CD14-positive monocyte (primary cell): ENCODE measurements around the gene KANK2. TPM values are rescaled to one million over a fixed set of nuclear protein-coding genes. Genes with fewer than 3 reads are reported as not detected.

ENCODE experiments used
- DNase-seq, 3 donors: peaks; one replicate each; pipeline ENCODE4 v3.0.0-alpha.2; 2011 to 2022
- H2AFZ ChIP-seq: 2 replicates; pipeline ENCODE4 v1.6.0; 2012; ENCODE audit warnings: mild to moderate bottlenecking, low read depth, low read length, inconsistent platforms; ENCODE audit not compliant: insufficient read depth, poor library complexity, severe bottlenecking
- H3K27ac ChIP-seq, 2 donors: 1 replicate in 1 of 2; 2 replicates in 1 of 2; pipeline ENCODE4 v1.5.1; 2012 to 2013; ENCODE audit warnings: low read length in 2 of 2, control low read depth in 1 of 2, inconsistent platforms in 1 of 2, low read depth in 1 of 2, mild to moderate bottlenecking in 1 of 2
- H3K27me3 ChIP-seq, 2 donors: one replicate each; pipeline versions ENCODE4 v1.6.0 to v1.6.1; 2011 to 2013; ENCODE audit warnings: low read length in 2 of 2; ENCODE audit not compliant: control insufficient read depth in 2 of 2, insufficient read depth in 2 of 2
- H3K36me3 ChIP-seq, 2 donors: replicated peaks in 1 of 2; 1 replicate in 1 of 2; 2 replicates in 1 of 2; pipeline versions ENCODE4 v1.5.1 to v1.6.1; 2012 to 2013; ENCODE audit warnings: low read length in 2 of 2, control low read depth in 1 of 2, inconsistent platforms in 1 of 2, mild to moderate bottlenecking in 1 of 2; ENCODE audit not compliant: insufficient read depth in 2 of 2, control insufficient read depth in 1 of 2
- H3K4me1 ChIP-seq, 2 donors: 1 replicate in 1 of 2; 2 replicates in 1 of 2; pipeline versions ENCODE4 v1.5.1 to v1.6.1; 2012 to 2013; ENCODE audit warnings: low read length in 2 of 2, control low read depth in 1 of 2, inconsistent platforms in 1 of 2, mild to moderate bottlenecking in 1 of 2, moderate library complexity in 1 of 2; ENCODE audit not compliant: insufficient read depth in 2 of 2, control insufficient read depth in 1 of 2
- H3K4me2 ChIP-seq: replicated peaks from 2 replicates; pipeline ENCODE3; 2012; ENCODE audit warnings: low read length, moderate library complexity, mild to moderate bottlenecking; ENCODE audit not compliant: poor library complexity, severe bottlenecking; ENCODE audit errors: extremely low read depth
- H3K4me3 ChIP-seq, 3 experiments: fragments of 200-600 bp in 1 of 3; sonication (generic) in 1 of 3; replicated peaks in 1 of 3; 1 replicate in 2 of 3; 2 replicates in 1 of 3; pipeline ENCODE4 v1.5.1; 2011 to 2013; ENCODE audit warnings: low read length in 3 of 3, mild to moderate bottlenecking in 3 of 3, control low read depth in 2 of 3, low read depth in 2 of 3, inconsistent platforms in 1 of 3, moderate library complexity in 1 of 3
- H3K79me2 ChIP-seq: 2 replicates; pipeline ENCODE4 v1.6.0; 2012; ENCODE audit warnings: mild to moderate bottlenecking, control low read depth, inconsistent platforms, low read length, moderate library complexity; ENCODE audit not compliant: insufficient read depth
- H3K9ac ChIP-seq: 2 replicates; pipeline ENCODE4 v1.6.0; 2017; ENCODE audit warnings: low read length, mild to moderate bottlenecking; ENCODE audit not compliant: insufficient read depth, poor library complexity, severe bottlenecking
- H3K9me3 ChIP-seq, 2 donors: replicated peaks in 1 of 2; 1 replicate in 1 of 2; 2 replicates in 1 of 2; pipeline versions ENCODE4 v1.5.1 to v1.6.1; 2012 to 2013; ENCODE audit warnings: low read length in 2 of 2, control low read depth in 1 of 2; ENCODE audit not compliant: control insufficient read depth in 1 of 2, insufficient read depth in 1 of 2
- H4K20me1 ChIP-seq: 2 replicates; pipeline ENCODE4 v1.6.0; 2012; ENCODE audit warnings: mild to moderate bottlenecking, low read length, control low read depth, moderate library complexity; ENCODE audit not compliant: insufficient read depth
- H3K27ac Mint-ChIP-seq, 7 donors: one replicate each; pipeline ENCODE4 v1.8.0; 2020; ENCODE audit warnings: mild to moderate bottlenecking in 7 of 7, mixed read lengths in 7 of 7, moderate library complexity in 6 of 7, inconsistent platforms in 2 of 7
- H3K27me3 Mint-ChIP-seq, 3 donors: one replicate each; pipeline ENCODE4 v1.8.0; 2021 to 2022; ENCODE audit warnings: low read depth in 3 of 3, mild to moderate bottlenecking in 3 of 3, mixed read lengths in 3 of 3, moderate library complexity in 3 of 3, inconsistent platforms in 1 of 3
- H3K36me3 Mint-ChIP-seq, 2 donors: one replicate each; pipeline ENCODE4 v1.8.0; 2020; ENCODE audit warnings: mixed read lengths in 2 of 2, inconsistent platforms in 1 of 2, mild to moderate bottlenecking in 1 of 2
- H3K4me1 Mint-ChIP-seq: one replicate; pipeline ENCODE4 v1.8.0; 2020; ENCODE audit warnings: mild to moderate bottlenecking, mixed read lengths
- H3K4me3 Mint-ChIP-seq, 2 donors: one replicate each; pipeline ENCODE4 v1.8.0; 2020; ENCODE audit warnings: mild to moderate bottlenecking in 2 of 2, mixed read lengths in 2 of 2, moderate library complexity in 1 of 2
- H3K9me3 Mint-ChIP-seq, 7 donors: one replicate each; pipeline ENCODE4 v1.8.0; 2020 to 2022; ENCODE audit warnings: mixed read lengths in 7 of 7, mild to moderate bottlenecking in 6 of 7, moderate library complexity in 6 of 7, inconsistent platforms in 2 of 7
- WGBS: methylation state at CpG from one replicate; pipeline ENCODE4 v1.1.5; 2013; ENCODE audit warnings: missing lambda C conversion rate; ENCODE audit not compliant: insufficient coverage; 5-methylcytosine and 5-hydroxymethylcytosine counted together
- intact Hi-C, 2 donors: fragments of 100-400 bp; cut with micrococcal nuclease; formaldehyde crosslinking; loops; one replicate each; pipeline versions ENCODE4 v1.15.0 to v1.15.1; 2023
- polyA plus RNA-seq, 3 donors: library from polyadenylated mRNA; depleted of rRNA in 1 of 3; unstranded in 2 of 3; stranded (reverse) in 1 of 3; fragments of 300-500 nt in 2 of 3; fragments of >200 nt in 1 of 3; fragmentation: Illumina TruSeq in 2 of 3; gene quantifications; 1 replicate in 2 of 3; 2 replicates in 1 of 3; pipeline ENCODE4 v1.2.3, GENCODE V29; 2012 to 2021
- TF ChIP-seq, protein P1 (sequence below): fragments of 200-600 bp; IDR thresholded peaks from one replicate; pipeline ENCODE4 v1.8.0; 2022; ENCODE audit warnings: antibody characterized with exemption, mild to moderate bottlenecking

KANK2 gene
- polyA plus RNA-seq, 3 donors, result 0.40 to 1.3 (median 0.64) TPM

DNA sequence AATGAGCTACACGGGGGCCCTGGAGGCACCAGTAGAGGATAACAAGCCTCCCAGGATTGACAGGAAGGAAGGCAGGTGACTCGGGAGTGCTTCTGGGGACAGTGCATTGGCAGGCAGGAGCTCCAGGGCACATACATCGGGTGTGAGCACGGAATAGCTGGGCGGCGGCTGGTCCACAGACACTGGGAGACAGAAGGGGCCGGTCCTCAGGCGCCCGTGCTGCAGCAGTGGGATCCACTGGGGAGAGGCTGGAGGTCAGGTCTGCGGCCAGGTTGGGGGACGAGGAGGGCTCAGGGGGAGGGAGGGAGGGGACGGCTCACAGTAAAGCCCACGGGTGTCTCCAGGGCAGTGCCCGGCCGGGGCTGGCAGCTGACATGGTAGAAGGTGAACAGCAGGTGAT is 40.0 kb upstream of the KANK2 start:
- Histone ChIP-seq H2AFZ (no peak overlapping the region), H3K4me3 (no peak overlapping the region), H3K79me2 (no peaks in the 10 kb centered on the region), H3K36me3 (no peaks in the 10 kb centered on the region), H3K27me3 (no peaks in the 10 kb centered on the region), H3K9me3 (peaks cover 12 to 22% of the 10 kb centered on the region in 2 donors), H3K4me2 (no peak overlapping the region), H3K27ac (no peak overlapping the region), H3K9ac (no peak overlapping the region), H3K4me1 (no peaks in the 10 kb centered on the region), H4K20me1 (no peaks in the 10 kb centered on the region)
- no peaks in the 10 kb centered on the region for H3K36me3 Mint-ChIP-seq
- no peak overlapping the region for H3K4me3 Mint-ChIP-seq
- no peak overlapping the region for H3K27ac Mint-ChIP-seq
- intact Hi-C loops, result no loop called here
- DNase-seq, result no peak
- peaks cover 10 to 12% (median 11%) of the 10 kb centered on the region in 3 donors for H3K27me3 Mint-ChIP-seq
- no peaks in the 10 kb centered on the region for H3K4me1 Mint-ChIP-seq
- H3K9me3 Mint-ChIP-seq, result peaks cover 11 to 19% (median 17%) of the 10 kb centered on the region in 7 donors
- WGBS, result 90% methylated on average over 10 of the region's 15 CpGs
- TF ChIP-seq, protein P1, sequence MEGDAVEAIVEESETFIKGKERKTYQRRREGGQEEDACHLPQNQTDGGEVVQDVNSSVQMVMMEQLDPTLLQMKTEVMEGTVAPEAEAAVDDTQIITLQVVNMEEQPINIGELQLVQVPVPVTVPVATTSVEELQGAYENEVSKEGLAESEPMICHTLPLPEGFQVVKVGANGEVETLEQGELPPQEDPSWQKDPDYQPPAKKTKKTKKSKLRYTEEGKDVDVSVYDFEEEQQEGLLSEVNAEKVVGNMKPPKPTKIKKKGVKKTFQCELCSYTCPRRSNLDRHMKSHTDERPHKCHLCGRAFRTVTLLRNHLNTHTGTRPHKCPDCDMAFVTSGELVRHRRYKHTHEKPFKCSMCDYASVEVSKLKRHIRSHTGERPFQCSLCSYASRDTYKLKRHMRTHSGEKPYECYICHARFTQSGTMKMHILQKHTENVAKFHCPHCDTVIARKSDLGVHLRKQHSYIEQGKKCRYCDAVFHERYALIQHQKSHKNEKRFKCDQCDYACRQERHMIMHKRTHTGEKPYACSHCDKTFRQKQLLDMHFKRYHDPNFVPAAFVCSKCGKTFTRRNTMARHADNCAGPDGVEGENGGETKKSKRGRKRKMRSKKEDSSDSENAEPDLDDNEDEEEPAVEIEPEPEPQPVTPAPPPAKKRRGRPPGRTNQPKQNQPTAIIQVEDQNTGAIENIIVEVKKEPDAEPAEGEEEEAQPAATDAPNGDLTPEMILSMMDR, result no peak

DNA sequence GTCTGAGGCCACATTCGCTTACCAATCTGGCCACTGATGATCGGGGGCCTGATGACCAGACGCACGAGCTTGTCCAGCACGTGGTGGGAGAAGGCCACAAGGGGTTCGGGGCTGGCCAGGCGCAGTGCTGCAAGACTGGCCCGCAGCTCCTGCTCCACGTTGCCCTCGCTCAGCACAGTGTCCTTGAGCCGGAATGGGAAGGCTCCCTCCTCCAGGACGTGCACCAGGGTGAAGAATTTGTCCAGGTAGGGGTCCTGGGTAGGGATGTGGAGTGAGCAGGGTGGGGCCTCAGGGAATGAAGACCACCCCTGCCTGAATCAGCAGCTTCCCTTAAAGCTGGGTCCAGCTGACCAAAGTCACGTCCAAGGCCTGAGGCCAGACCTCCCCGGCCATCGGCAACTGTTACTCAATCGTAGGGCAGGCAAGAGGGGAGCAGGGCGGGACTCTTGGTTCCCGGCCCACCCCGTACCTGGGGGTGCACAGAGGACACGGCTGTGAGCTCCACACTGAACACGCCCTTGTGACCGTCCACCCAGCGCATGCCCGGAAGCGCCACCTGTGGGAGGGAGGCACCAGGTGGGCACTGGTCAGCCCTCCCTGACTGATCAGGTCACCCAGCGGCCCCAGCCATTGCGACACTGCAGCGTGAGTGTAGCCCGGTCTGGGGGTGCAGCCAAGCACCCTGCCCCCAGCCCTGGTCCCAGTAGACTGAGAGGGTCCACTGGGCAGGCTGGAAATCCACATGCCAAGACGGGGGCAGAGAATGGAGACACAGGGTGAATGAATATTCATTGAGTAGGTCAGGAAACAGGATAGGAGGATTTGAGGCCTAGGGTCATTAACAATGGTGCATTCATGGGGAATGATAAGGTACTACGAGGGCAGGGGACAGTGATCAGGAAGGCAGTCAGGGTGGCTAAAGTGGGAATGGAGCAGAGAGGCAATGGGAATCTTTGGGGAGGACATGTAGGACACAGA is 39.3 kb upstream of the KANK2 start:
- 88% methylated on average over 30 of the region's 31 CpGs for WGBS
- H3K36me3 Mint-ChIP-seq, result no peaks in the 10 kb centered on the region

More for the DNA sequence above, 39.3 kb upstream of the KANK2 start:
- Histone ChIP-seq H3K4me1 (no peaks in the 10 kb centered on the region), H3K27ac (no peak overlapping the region), H3K4me2 (no peak overlapping the region), H3K4me3 (no peak overlapping the region), H3K27me3 (no peaks in the 10 kb centered on the region), H3K9ac (no peak overlapping the region), H2AFZ (no peak overlapping the region), H3K9me3 (peaks cover 12 to 22% of the 10 kb centered on the region in 2 donors), H3K36me3 (no peaks in the 10 kb centered on the region), H4K20me1 (no peaks in the 10 kb centered on the region), H3K79me2 (no peaks in the 10 kb centered on the region)
- peaks cover 7 to 8% (median 7%) of the 10 kb centered on the region in 3 donors for H3K27me3 Mint-ChIP-seq
- H3K4me3 Mint-ChIP-seq, result no peak overlapping the region
- H3K9me3 Mint-ChIP-seq, result peaks cover 11 to 19% (median 17%) of the 10 kb centered on the region in 7 donors
- TF ChIP-seq, protein P1, result no peak
- H3K4me1 Mint-ChIP-seq, result no peaks in the 10 kb centered on the region
- intact Hi-C loops, result no loop called here
- DNase-seq, result no peak
- peak overlapping the region in 1 of 7 donors; percentile 2 for H3K27ac Mint-ChIP-seq
